22Rv1 (cell line): ENCODE data around the gene MYO9B.

Source experiments
- H3K27ac ChIP-seq: fragments of 450-650 bp; 2 replicates; pipeline ENCODE4 v1.5.1; 2017
- ZFX ChIP-seq: fragments of 450-650 bp; IDR thresholded peaks from 2 replicates; pipeline ENCODE4 v1.6.1; 2017; ENCODE audit warnings: antibody characterized with exemption, borderline replicate concordance
- TF ChIP-seq, protein P1 (sequence below): fragments of 450-650 bp; IDR thresholded peaks from 2 replicates; pipeline ENCODE4 v1.5.1; 2017; ENCODE audit warnings: mild to moderate bottlenecking

Gene MYO9B

DNA sequence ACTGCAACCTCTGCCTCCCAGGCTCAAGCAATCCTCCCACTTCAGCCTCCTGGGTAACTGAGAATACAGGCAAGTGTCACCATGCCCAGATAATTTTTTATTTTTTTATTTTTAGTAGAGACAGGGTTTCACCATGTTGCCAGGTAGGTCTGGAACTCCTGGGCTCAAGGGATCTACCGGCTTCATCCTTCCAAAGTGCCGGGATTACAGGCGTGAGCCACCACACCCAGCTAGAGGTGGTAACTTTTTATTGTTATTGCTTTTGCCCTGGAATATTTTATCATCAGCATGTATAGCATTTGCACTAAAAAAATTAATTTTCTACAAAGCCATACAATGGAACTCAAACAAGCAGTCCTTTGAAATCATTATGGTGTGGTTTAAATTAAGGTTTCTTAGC is 14.4 kb upstream of the MYO9B start:
- no peak overlapping the region for H3K27ac ChIP-seq
- TF ChIP-seq, protein P1, sequence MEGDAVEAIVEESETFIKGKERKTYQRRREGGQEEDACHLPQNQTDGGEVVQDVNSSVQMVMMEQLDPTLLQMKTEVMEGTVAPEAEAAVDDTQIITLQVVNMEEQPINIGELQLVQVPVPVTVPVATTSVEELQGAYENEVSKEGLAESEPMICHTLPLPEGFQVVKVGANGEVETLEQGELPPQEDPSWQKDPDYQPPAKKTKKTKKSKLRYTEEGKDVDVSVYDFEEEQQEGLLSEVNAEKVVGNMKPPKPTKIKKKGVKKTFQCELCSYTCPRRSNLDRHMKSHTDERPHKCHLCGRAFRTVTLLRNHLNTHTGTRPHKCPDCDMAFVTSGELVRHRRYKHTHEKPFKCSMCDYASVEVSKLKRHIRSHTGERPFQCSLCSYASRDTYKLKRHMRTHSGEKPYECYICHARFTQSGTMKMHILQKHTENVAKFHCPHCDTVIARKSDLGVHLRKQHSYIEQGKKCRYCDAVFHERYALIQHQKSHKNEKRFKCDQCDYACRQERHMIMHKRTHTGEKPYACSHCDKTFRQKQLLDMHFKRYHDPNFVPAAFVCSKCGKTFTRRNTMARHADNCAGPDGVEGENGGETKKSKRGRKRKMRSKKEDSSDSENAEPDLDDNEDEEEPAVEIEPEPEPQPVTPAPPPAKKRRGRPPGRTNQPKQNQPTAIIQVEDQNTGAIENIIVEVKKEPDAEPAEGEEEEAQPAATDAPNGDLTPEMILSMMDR: no peak
- TF ChIP-seq ZFX: no peak

DNA sequence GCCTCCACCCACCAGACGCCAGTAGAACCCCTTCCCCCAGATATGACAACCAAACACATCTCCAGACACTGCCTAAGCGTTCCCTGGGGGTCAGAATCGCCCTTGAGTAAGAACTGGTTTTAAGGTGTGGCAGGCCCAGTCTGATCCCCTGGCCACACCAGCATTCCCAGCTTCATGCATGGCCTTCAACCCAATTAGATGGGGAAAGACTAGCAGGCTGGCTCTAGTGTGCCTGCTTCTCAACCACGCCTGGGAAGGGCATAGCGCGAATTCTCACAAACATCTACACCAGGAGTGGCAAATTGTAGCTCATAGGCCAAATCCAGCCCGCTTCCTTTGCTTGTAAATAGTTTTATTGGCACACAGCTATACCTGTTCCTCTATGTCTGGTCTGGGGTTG is 13.9 kb upstream of the MYO9B start:
- H3K27ac ChIP-seq: no peak overlapping the region
- no peak for TF ChIP-seq ZFX
- TF ChIP-seq, protein P1: no peak

DNA sequence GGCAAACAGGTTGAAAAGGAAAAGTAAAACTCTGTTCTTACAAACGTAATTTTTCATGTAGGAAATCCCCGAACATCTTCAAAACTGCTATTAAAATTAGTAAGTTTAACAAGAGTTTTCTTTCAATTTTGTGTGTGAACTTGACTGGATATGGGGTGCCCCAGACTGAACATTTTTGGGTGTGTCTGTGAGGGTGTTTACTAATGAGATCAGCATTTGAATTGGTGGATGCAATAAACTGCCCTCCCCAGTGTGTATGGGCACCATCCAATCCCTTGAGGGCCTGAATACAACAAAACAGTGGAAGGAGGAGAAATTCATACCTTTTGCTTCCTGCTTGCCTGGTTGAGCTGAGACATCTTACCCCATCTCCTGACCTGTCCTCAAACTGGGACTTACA is 12.1 kb upstream of the MYO9B start:
- TF ChIP-seq, protein P1: no peak
- no peak for TF ChIP-seq ZFX
- H3K27ac ChIP-seq: no peak overlapping the region

DNA sequence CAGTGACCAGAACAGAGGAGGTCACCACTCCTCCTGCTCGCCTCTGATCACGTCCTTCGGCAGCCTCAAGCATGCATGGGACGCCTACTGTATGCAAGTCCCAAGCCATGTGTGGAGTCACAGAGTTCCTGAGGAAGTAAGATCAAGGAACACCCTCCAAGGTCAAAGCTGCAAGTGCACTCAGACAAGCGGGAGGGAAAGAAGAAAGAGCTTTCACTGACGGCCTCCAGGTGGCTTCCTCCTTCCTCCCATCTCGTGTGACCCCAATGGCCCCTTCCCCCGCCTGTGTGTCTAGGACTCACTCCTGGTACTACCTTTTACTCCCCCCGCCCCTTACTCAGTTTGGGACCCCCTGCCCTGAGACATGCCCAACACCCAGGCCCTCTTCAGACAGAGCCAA is 6.4 kb upstream of the MYO9B start:
- TF ChIP-seq, protein P1: no peak
- H3K27ac ChIP-seq: no peak overlapping the region

DNA sequence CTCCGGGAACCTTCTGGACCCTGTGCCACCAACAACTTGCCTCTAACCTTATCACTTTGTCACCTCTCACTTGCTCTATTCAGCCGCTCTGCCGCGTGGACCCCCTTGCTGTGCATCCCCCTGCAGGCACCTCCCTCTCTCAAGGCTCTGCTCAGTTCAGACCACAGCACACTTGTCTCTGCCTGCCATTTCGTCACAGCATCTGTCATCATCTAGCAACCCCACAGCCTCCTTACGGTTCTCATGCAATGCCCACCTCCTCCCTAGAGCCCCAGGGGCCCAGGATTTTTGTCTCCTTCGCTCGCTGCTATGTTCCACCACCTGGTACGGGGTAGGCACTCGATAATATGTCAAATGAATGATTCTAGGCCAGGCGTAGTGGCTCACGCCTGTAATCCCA is 5.2 kb upstream of the MYO9B start:
- TF ChIP-seq, protein P1: no peak
- TF ChIP-seq ZFX: no peak
- H3K27ac ChIP-seq: no peak overlapping the region

DNA sequence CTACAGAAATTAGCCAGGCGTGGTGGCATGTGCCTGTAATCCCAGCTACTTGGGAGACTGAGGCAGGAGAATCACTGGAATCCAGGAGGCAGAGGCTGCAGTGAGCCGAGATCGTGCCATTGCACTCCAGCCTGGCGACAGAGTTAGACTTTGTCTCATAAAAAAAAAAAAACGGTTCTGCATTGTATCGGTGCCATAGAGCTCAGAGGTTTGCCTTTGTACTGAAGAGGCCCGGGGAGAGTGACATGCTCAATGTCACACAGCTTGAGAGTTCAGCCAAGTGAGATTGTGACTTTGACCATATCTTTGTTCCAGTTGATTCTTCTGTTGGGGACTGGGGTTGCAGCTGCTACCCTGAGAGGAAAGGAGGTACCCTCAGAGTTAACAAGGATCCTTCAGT is 4.7 kb upstream of the MYO9B start:
- no peak for TF ChIP-seq ZFX
- TF ChIP-seq, protein P1: no peak

DNA sequence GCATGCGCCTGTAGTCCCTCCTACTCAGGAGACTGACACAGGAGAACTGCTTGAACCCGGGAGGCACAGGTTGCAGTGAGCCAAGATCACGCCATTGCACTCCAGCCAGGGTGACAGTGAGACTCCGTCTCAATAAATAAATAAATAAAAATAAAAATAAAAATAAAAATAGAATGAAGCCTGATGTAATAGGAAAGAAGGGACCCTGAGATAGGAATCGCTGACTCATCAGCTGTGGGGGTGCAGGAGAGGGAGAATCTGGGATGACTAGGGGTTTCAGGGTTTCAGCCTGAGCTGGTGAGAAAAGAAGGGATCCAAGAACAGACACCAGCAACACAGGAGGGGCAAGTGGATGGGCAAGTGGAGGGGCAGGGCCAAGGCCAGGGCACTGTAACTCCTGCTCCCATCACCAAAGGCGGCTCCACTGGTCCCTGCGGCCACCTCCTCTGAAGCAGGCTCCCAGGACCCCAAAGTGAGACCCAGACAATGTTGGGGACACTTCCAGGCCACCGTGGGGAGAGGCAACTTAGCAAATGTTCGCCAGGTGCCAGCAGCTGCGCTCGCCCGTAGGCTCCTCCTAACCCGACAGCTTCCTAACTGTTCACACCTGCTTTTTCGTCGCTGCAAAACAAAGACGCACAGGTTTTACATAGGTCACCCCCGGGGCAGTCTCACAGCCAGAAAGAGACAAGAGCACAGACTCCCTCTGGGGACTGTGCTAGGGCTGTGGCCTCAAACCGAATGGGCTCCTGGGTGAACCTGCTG is 1.5 kb upstream of the MYO9B start:
- H3K27ac ChIP-seq: peak overlapping the region; percentile 77
- TF ChIP-seq ZFX: no peak
- TF ChIP-seq, protein P1: no peak

More for the DNA sequence above, 4.7 kb upstream of the MYO9B start:
- no peak overlapping the region for H3K27ac ChIP-seq
